ENCODE measurements around the gene ADAMTS2.
"Not testable (repeated sequence)": the region's sequence is repeated elsewhere in the genome, so short reads cannot be mapped to it uniquely, and the experiment has no call there.

ADAMTS2 gene

GRCh38 chr5:179294131-179294780 lies 51.0 kb downstream of the ADAMTS2 start:
- DNase-seq, result no peak

DNA sequence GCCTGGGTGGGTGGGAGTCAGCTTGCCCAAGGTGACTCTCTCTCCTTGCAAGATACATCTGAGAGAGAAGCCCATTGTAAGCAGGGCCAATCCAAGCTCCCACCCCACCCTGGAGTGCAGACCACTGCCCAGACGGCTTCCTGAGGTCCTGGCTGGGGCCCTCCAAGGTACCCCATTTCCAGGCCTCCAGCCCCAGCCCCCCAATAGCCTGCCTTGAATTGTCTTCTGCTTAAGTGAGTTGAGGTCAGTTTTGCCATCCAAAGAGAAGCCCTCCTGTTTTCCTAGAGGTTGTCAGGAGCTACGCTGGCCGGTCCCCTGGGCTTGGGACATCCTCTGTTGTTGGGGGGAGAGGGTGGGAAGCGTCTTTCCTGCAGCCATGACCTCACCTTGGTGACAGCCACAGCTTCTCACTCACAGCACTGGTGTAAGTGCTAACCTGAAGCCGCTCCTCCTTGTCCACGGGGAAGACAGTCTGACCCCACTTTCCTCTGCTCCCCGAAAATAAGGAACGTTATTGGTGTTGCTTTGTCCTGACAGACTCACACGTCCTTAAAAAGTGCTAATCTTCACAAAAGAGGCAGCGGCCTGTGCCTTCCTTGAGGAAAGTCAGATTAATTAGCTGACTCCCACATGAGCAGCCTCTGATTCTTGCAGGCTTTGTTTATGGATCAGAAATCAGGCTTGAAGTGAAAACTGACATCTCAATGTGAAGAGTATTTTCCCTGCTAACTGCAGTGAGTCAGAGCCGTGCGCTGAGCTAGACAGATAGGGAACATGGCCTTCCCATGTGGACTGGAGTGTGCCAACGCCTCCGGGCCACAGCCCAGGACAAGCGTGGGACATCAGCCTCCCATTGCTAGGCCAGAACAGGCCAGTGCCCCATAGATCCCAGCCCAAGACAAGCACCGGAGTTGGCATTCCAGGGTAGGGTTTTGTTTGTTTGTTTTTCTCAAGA lies 52.3 kb downstream of the ADAMTS2 start:
- DNase-seq, result no peak

DNA sequence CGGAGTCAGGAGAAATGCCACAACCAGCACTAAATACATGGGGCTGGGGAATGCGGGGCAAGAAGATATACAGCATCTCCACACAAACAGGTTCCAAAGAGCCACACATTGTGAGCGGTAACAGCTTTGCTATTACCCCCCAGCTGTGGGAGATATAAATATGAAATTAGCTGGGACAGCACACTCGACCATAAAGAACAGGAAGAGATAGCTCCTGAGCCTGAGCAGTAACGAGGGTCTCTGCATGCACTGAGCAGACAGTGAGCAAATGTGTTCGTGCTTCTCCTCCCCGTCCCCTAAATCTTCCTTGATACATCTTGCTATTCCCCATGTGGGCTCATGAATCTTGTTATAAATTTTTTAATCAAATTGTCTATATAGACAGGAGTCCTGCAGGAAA lies 53.1 kb downstream of the ADAMTS2 start:
- DNase-seq, result no peak

DNA sequence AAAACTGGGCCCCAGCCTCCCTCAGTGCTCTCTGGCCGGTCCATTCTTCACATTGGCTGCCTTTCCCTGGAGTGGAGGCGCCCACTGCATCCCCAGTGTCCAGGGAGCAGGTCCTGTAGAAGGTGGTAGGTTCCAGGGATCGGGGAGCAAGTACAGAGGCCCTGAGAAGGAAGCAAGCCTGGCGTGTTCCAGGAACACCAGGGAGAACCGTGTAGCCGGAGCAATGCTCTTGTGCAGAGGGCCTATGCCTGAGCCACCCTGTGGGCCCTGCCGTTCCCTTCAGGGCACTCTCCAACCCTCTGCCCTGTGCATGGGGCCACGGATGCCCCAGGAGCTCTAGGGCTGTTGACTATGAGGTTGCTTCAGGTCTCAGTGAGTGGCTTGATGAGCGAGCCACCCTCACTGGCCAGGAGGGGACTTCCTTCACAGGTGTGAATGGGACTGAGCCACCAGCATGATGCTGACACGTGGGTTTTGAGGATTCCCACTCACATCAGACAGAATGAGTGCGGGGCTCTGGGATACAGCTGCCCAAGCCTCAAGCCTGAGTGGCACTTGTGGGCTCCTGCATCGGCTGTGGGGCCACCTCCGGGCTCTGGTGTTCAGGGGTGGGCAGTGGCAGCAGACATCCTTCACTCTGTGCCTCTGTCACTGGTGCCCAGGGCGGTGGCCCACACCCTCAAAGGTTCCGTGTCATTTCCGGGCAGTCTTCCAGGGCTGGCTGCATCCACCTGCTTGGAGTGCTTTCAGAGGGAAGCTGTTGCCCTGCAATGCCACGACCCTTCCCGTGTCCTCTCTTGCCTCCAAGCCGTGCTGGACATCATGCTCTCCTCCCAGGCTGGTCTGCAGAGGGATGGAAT lies 54.4 kb downstream of the ADAMTS2 start:
- DNase-seq, result no peak

- no peak for DNase-seq
These were observed 55.4 kb downstream of the ADAMTS2 start for GRCh38 chr5:179289756-179290385.

DNA sequence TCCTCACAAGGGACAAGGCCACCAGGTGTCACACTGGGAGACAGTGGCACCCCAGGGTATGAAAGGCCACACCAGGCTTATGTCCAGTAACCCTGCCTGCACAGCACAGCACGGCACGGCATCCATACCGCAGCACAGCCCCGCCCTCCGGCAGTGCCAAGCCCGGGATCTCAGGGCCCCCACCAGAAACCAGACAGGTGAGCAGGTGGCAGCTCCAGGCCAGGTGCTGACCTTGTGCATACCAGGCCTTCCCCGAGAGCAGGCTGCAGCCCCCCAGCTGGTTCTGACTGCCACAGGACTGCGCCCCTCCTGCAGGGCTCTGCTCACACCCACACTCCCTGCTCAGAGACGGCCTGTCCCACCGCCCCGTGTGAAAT lies 56.5 kb downstream of the ADAMTS2 start:
- no peak for DNase-seq

DNA sequence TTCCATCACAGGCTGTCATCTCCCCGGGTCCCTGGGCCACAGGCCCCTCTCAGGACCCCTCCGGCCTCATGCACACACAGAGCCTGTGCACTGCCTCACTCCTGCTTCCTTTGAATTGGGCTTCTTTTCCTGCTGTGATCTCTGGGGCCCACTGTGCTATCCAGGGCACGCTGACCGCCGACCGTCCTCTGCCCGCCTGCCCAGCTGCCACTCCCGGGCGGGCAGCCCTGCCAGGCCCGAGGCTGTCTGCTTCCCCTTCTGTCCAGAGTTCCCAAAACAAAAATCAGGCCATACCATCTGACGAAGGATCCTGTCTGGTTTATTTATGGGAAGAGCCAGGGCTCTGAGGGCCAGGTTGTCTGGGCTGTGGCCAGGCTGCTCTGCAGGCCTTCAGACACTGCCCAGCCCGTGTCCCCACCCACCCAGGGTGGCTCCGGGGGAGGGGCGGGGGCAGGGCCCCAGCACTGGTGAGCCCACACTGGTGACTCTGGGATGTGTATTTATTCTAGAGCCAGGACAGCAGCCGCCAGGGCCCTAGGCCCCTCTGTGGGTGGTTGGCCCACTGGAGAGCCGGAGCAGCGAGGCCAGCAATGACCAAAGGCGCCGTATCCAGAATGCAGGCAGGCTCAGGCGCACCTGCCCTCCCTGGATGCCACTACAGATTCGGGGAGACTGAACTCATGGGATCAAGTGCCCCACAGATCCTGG lies 57.0 kb downstream of the ADAMTS2 start:
- no peak for DNase-seq

- no peak for DNase-seq
These were observed 57.6 kb downstream of the ADAMTS2 start for GRCh38 chr5:179287631-179288030.

GRCh38 chr5:179287071-179287470 lies 58.2 kb downstream of the ADAMTS2 start:
- no peak for DNase-seq

- DNase-seq, result not testable (repeated sequence)
These were observed 59.5 kb downstream of the ADAMTS2 start for GRCh38 chr5:179285776-179286162.

DNA sequence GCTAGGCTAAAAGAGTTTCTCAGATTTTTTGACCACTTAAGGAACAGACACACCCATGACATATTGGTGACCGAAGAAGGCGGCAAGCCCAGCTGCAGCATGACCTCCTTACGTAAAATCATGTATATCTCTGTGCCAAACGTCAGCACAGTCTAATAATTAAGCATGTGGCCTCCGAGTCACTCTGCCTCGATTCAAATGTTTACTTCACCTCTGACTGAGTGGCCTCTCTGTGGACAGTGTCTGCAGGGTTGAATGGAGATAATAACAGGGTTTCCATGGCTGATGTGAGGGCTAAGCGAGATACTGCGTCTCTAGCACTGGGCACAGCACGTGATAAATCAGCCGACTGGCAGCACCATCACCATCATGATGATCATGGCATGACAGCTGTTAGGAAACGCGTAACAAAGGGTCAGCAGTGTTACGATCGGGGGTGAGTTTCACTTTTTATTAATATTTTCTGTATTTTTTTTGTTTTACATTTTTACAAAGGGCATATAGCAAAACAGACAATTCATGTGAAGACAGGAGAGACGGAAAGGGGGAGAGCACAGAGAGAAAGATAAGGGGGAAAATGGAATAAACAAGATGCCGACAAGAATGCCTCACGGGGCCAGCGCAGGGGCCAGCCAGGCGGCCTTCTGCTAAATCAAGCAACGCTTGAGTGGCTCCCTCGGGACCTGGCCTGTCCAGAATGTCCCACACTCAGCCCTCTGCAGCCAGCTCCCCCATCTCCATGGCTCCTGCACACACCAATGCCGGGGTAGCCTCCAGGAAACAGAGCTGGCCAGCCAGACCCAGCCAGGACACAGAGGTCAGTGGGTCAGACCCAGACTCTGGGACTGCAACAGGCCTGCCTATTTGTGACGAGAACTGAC lies 60.3 kb downstream of the ADAMTS2 start:
- DNase-seq, result no peak

GRCh38 chr5:179283908-179284307 lies 61.4 kb downstream of the ADAMTS2 start:
- not testable (repeated sequence) for DNase-seq

DNA sequence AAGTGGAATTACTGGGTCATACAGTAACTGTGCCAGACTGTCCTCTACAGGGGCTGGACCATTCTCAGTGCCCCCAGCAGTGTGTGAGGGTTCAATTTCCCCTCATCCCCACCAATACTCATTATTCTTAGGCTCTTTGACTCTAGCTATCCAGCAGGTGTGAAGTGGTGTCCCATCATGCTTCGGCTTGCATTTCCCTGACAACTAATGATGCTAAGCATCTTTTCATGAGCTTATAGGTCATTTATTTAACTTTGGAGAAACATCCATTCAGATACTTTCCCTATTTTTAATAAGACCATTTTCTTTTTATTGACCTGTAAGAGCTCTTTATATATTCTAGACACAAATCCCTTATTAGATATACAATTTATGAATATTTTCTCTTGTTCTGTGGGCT lies 63.6 kb downstream of the ADAMTS2 start:
- no peak for DNase-seq

- no peak for DNase-seq
These were observed 65.2 kb downstream of the ADAMTS2 start for GRCh38 chr5:179280095-179280490.

DNA sequence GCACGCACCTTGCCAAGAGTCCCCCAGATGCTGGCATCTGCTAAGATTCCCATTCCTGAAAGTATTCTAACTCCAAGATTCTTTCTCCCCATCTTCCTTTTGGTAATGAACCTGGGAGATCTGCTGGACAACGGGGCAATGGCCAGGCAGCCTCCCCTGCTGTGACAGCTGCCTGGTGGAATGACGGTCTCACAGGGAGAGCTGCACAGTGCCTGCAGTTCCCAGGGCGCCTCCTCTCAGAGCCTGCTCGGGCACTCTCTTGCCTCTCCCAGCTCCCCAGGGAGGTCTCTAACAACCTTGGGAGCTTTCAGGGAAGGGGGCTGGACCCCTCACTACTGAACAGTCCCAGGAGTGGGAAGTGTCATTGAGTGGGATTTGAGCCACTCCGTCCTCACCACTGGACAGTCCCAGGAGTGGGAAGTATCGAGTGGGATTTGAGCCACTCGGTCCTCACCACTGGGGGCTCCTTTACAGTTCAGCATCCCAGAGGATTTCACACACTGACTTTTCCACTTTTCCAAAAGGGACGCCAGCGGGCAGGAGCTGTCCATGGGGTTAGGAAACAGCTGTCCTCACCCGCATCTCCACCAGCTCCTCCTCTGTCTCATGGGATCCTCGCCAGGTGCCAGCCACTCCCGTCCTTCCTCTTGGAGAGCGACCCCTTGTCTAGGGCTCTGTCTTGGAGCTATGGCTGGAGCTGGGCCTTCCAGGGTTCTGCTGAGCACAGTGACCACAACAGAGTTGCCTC lies 65.7 kb downstream of the ADAMTS2 start:
- no peak for DNase-seq

DNA sequence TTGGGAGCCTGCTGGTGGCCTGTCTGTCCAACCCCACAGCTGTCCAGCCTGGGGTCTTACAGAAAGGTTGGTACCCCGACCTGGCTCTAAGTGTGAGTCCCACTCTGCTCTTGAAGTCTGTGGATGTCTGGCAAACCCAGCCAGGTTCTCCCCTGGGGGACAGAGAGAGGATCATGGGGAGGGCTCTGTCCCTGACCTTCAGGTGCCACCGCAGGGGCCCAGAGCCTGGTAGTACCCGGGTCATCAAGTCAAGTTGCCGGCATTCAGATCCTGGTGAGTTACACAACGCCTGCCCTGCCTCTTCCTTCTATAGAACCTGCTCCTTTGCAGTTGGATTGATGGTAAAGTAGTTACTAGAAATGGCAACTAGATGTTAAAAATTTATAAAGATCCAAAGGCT lies 66.7 kb downstream of the ADAMTS2 start:
- no peak for DNase-seq

DNA sequence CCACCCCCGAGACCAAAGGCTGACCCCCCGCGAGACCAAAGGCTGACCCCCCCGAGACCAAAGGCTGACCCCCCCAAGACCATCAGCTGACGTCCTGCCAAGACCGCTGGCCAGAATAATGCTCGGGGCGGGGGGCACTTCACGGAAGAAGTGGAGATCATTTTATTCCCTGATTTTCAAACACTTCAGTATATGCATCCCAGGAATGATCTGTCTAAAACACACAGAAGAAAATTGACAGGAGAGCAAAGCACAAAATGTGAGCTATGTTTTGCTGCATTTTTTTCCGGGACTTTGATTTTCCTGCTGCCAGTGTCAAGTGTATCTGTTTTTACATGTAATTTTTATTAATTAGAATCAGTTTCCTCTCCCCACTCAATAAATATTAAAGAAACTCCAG lies 67.1 kb downstream of the ADAMTS2 start:
- DNase-seq, result no peak

- no peak for DNase-seq
These were observed 68.3 kb downstream of the ADAMTS2 start for GRCh38 chr5:179276838-179277395.

GRCh38 chr5:179275941-179276837 lies 69.1 kb downstream of the ADAMTS2 start:
- no peak for DNase-seq

Data from stimulated activated naive CD4-positive, alpha-beta T cell (primary cell).